Measurements from ENCODE around the gene RPL13A.

DNA sequence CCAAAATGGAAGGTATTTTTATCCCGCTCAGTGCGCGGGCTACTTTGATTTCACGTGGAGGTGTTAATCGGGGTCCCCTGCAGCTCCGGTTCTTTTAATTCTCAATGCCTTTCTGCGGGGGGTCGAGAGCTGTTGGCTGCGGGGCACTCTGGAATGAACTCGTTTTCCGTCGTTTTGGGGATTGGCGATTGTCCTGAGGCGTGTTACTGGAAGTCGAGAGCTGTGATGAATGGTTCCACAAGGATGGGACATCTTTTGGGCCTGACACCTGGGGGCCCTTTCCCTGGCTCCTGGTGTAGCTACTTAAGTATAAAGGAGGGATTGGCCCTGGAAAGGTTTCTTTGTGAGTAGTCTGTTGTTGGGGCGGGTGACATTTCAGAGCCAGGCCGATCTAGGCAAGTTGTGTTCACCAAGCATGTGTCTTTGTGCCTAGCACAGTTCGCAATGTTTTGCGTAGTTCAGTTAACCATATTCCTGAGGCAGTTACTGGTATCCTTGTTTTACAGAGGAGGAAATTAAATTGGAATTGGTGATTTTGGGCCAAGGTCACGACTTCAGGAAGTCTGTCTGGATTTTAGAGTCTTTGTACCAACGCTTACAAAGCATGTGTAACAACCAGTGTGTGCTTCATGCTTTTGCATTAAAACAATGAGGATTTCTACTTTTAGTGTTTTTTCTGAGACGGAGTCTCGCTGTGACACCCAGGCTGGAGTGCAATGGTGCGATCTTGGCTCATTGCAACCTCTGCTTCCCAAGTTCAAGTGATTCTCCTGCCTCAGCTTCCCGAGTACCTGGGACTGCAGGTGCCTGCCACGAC, 846 bp downstream of the RPL13A start:
- TF ChIP-seq, protein P1, sequence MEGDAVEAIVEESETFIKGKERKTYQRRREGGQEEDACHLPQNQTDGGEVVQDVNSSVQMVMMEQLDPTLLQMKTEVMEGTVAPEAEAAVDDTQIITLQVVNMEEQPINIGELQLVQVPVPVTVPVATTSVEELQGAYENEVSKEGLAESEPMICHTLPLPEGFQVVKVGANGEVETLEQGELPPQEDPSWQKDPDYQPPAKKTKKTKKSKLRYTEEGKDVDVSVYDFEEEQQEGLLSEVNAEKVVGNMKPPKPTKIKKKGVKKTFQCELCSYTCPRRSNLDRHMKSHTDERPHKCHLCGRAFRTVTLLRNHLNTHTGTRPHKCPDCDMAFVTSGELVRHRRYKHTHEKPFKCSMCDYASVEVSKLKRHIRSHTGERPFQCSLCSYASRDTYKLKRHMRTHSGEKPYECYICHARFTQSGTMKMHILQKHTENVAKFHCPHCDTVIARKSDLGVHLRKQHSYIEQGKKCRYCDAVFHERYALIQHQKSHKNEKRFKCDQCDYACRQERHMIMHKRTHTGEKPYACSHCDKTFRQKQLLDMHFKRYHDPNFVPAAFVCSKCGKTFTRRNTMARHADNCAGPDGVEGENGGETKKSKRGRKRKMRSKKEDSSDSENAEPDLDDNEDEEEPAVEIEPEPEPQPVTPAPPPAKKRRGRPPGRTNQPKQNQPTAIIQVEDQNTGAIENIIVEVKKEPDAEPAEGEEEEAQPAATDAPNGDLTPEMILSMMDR (IDR thresholded peaks at IDR 0.05) = no peak
- TF ChIP-seq POLR2A (IDR thresholded peaks at IDR 0.05) = no peak
